HFF-Myc (cell line): ENCODE results near the gene PEX11B.
"Not testable (repeated sequence)": the region's sequence is repeated elsewhere in the genome, so short reads cannot be mapped to it uniquely, and the experiment has no call there.

Experiments
- DNase-seq: peaks from one replicate; pipeline ENCODE4 v3.0.0-alpha.2; 2011; ENCODE audit warnings: low read depth; ENCODE audit errors: extremely low read depth
- H3K4me3 ChIP-seq: replicated peaks from 2 replicates; pipeline ENCODE4 v1.5.1; 2011; ENCODE audit warnings: low read depth, mild to moderate bottlenecking, control low read depth, low read length
- TF ChIP-seq, protein P1 (sequence below): IDR thresholded peaks from 2 replicates; pipeline ENCODE4 v1.5.1; 2012; ENCODE audit warnings: mild to moderate bottlenecking, low read depth, low read length, control low read depth; ENCODE audit errors: missing control alignments

The PEX11B gene

DNA sequence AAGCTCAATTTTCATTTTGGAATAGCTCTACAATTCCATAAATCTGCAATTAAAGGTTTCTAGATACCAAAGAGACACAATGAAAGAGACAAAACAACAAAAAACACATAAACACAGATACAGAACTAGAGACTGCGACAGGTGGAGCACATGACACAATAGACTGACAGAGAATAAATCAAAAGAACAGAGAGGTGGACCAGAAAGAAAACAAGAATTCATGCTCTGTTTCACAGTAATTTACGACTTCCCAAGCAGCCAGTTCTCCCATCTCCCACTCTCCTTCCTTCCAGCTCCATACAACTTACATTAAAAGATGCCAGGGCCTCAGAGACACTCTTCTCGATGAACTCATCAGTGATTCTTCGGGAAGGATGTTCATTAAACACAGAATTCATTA, 23.9 kb upstream of the PEX11B start:
- DNase-seq = no peak
- TF ChIP-seq, protein P1, sequence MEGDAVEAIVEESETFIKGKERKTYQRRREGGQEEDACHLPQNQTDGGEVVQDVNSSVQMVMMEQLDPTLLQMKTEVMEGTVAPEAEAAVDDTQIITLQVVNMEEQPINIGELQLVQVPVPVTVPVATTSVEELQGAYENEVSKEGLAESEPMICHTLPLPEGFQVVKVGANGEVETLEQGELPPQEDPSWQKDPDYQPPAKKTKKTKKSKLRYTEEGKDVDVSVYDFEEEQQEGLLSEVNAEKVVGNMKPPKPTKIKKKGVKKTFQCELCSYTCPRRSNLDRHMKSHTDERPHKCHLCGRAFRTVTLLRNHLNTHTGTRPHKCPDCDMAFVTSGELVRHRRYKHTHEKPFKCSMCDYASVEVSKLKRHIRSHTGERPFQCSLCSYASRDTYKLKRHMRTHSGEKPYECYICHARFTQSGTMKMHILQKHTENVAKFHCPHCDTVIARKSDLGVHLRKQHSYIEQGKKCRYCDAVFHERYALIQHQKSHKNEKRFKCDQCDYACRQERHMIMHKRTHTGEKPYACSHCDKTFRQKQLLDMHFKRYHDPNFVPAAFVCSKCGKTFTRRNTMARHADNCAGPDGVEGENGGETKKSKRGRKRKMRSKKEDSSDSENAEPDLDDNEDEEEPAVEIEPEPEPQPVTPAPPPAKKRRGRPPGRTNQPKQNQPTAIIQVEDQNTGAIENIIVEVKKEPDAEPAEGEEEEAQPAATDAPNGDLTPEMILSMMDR = no peak
- H3K4me3 ChIP-seq = no peak overlapping the region

DNA sequence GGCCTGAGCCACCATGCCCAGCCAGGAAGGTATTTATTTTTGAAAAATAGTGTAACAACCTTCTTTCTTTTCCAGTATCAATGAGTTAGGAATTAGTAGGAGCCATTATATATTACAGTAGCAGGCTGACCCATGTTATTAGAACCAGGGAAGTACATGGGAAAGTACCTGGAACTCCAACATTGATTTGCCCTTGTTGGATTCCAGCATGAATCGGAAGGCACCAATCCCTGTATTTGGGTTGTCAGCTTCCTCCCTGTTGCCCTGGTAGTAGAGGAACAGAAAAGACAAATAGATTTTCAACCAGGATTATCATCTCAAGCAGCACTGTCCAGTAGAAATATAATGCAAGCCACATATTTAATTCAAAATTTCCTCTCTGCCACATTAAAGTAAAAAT, 18.9 kb upstream of the PEX11B start:
- TF ChIP-seq, protein P1 = no peak
- DNase-seq = no peak
- no peak overlapping the region for H3K4me3 ChIP-seq

- TF ChIP-seq, protein P1 = no peak
- no peak for DNase-seq
These were observed 17.7 kb upstream of the PEX11B start for GRCh38 chr1:145936247-145936646.

DNA sequence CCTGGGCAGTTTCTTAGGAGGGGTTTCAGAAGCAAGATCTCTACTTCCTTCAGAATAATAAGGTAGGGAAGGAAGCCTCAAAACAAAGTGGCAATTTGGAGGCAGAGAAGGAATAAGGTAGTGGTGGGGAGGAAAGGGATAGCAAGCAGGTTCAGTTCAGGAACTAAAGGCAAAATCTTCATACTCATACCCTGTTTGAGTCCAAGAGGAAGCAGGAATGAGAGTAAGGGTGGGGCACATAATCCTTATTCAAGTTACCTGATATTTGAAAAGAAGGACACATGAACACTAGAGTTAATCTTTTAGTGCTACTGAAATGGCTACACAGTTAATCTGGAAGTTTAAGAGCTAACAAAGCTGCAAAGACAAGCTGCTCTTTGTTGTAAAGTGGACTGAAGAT, 17.2 kb upstream of the PEX11B start:
- no peak overlapping the region for H3K4me3 ChIP-seq
- TF ChIP-seq, protein P1 = no peak
- no peak for DNase-seq

More at GRCh38 chr1:145936247-145936646, 17.7 kb upstream of the PEX11B start:
- H3K4me3 ChIP-seq = no peak overlapping the region

DNA sequence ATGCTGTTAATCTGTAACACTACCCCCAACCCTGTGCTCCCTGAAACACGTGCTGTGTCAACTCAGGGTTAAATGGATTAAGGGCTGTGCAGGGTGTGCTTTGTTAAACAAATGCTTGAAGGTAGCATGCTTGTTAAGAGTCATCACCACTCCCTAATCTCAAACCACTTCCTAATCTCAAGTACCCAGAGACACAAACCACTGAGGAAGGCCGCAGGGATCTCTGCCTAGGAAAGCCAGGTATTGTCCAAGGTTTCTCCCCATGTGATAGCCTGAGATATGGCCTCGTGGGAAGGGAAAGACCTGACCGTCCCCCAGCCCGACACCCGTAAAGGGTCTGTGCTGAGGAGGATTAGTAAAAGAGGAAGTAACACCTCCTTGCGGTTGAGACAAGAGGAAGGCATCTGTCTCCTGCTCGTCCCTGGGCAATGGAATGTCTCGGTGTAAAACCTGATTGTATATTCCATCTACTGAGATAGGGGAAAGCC, 14.0 kb upstream of the PEX11B start:
- H3K4me3 ChIP-seq = not testable (repeated sequence)

DNA sequence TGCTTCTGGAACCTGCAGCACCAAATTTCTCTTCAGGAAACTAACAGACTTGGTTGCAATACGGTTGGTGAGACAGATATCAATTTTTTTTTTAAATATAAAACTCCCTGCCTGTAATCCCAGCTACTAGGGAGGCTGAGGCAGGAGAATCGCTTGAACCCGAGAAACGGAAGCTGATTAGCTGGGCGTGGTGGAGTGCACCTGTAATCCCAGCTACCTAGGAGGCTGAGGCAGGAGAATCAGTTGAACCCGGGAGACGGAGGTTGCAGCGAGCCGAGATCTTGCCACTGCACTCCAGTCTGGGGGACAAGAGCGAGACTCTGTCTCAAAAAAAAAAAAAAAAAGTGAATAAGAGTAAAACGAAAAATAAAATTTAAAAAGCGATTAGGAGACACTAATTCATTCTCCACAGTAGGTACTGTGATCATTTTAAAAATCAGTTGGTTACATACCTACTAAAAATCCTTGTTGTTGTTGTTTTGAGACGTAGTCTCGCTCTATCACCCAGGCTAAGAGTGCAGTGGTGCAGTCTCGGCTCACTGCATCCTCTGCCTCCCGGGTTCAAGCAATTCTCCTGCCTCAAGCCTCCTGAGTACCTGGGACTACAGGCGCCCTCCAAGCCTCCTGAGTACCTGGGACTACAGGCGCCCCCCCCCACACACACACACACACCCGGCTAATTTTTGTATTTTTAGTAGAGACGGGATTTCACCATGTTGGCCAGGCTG, 9.6 kb upstream of the PEX11B start:
- no peak for DNase-seq
- H3K4me3 ChIP-seq = peak overlapping the region; percentile 76
- TF ChIP-seq, protein P1 = no peak

More for the DNA sequence above, 14.0 kb upstream of the PEX11B start:
- DNase-seq = not testable (repeated sequence)

DNA sequence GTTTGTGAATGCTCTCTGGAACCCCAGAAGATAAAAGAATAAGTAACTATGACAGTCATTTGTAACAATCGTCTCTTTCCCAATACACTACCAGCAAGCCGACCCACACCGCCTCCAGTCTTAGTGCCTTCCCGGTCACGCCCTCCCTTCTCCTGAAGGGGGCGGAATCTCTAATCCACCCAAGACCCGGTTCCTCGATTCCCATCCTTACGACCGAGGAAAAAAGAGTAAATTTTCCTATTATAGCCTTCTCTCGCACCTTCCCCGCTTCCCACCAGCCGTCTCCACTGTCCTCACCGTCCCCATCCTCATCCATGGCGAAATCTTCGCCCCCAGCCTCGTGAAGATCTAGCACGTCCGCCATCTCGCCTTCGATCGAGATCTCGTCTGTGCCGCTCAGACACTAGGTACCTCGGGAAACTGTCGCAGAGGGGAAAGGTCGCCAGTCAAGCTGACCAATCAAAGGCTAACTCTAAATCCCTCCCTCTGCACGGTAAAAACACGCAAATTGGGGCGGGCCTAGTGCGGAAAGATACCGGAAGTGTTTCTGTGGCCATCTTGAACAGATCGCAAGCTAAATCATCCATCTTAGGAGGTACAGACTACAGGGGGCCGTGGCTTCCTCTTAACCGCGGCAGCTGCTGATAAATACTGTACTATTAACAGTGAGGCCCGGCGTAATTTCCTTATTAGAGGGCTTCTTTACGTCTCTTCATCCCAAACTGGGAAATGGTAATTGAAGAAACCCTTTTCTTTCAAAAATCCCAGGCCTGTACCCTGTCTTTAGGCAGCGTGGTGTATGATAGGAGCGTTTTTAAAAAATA, 8.8 kb upstream of the PEX11B start, which contains the start of gene RBM8A:
RBM8A (minus strand) TSS at position 422 of the 824 bp plus-strand sequence; CDS start at position 364, 58 bp downstream.
- H3K4me3 ChIP-seq = peak within 1 kb of the TSS; percentile 76
- TF ChIP-seq, protein P1 = peak; percentile 69
- peak; percentile 98 for DNase-seq
